Endothelial cell of umbilical vein (primary cell): ENCODE results near the gene VWA8.

ENCODE experiments used
- CTCF ChIP-seq, 2 donors: IDR thresholded peaks; 1 replicate in 1 of 2; 2 replicates in 1 of 2; pipeline ENCODE4 v1.5.1; 2011; ENCODE audit warnings: low read length in 2 of 2, mild to moderate bottlenecking in 2 of 2, moderate library complexity in 2 of 2, control low read depth in 1 of 2, inconsistent platforms in 1 of 2, low read depth in 1 of 2; ENCODE audit not compliant: insufficient read depth in 1 of 2; ENCODE audit errors: extremely low read depth in 1 of 2
- MYC ChIP-seq: IDR thresholded peaks from one replicate; pipeline ENCODE4 v1.6.1; 2011; ENCODE audit warnings: mild to moderate bottlenecking, low read depth, low read length
- POLR2A ChIP-seq: IDR thresholded peaks from 2 replicates; pipeline ENCODE4 v1.6.1; 2012; ENCODE audit warnings: low read depth, mild to moderate bottlenecking, control low read depth, low read length
- POLR2AphosphoS5 ChIP-seq: IDR thresholded peaks from 2 replicates; pipeline ENCODE4 v1.6.1; 2012; ENCODE audit warnings: low read depth, mild to moderate bottlenecking, control low read depth, low read length, moderate library complexity; ENCODE audit not compliant: insufficient read depth
- TF ChIP-seq, protein P1 (sequence below): IDR thresholded peaks from 2 replicates; pipeline ENCODE4 v1.6.1; 2011; ENCODE audit not compliant: insufficient read depth, insufficient read length

- TF ChIP-seq CTCF (IDR thresholded peaks at IDR 0.05; ENCODE audit: extremely low read depth in 1 of 2, insufficient read depth in 1 of 2, low read depth in 1 of 2, low read length in 2 of 2) (no peak), POLR2AphosphoS5 (no peak), MYC (no peak), POLR2A (no peak)
- TF ChIP-seq, protein P1, sequence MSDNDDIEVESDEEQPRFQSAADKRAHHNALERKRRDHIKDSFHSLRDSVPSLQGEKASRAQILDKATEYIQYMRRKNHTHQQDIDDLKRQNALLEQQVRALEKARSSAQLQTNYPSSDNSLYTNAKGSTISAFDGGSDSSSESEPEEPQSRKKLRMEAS = no peak
These were observed 133.2 kb downstream of the VWA8 start for GRCh38 chr13:41827507-41828213.
